ENCODE data around the gene CNTN3. TPM values are rescaled to one million over a fixed set of nuclear protein-coding genes. Genes with fewer than 3 reads are reported as not detected.
A peak's percentile ranks its signal among the peaks of the same experiment; 100 is the strongest.

CNTN3 gene
- total and polyA plus RNA-seq, 2 experiments from 2014 or later, result 4.1 to 12.1 TPM

DNA sequence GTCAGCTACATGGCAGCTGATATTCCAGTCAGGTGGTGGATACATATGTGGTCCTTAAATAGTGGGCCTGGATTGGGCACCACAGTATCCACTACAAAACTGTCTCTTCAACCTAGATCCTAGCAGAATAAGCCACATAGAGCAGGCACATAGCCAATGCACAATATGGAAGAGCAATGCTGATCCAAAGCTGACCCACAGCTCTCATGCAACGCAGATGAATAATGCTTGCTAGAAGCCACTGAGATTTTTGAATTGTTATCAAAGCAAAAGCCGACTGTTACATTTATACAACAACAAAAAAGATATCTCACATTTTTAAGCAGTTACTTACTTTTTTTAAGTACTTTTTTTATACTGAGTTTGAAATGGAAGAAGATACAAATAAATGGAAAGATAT, 11.2 kb downstream of the CNTN3 start:
- Histone ChIP-seq H3K9me3 (ENCODE audit: low read depth) (no peaks in the 10 kb centered on the region), H4K20me1 (ENCODE audit: insufficient read depth, poor library complexity, severe bottlenecking) (no peaks in the 10 kb centered on the region), H3K79me2 (peaks cover 2% of the 10 kb centered on the region), H3K27me3 (no peaks in the 10 kb centered on the region), H3K4me3 (no peak overlapping the region), H2AFZ (no peak overlapping the region), H3K4me2 (no peak overlapping the region), H3K27ac (no peak overlapping the region), H3K9me2 (replicated peaks; ENCODE audit: insufficient read depth) (no peaks in the 10 kb centered on the region), H3K36me3 (replicated peaks; ENCODE audit: insufficient read depth, low read depth) (no peaks in the 10 kb centered on the region), H3K4me1 (ENCODE audit: insufficient read depth) (no peaks in the 10 kb centered on the region)
- 91% methylated on average over 2 of the region's 2 CpGs for WGBS (ENCODE audit: low lambda C conversion rate, missing lambda C conversion rate)
- TF ChIP-seq EZH2phosphoT487 (IDR thresholded peaks at IDR 0.05; ENCODE audit: low read depth, severe bottlenecking, unreplicated experiment), result no peak
- no peak for TF ChIP-seq EZH2 (IDR thresholded peaks at IDR 0.05; ENCODE audit: borderline replicate concordance)
- TF ChIP-seq, protein P1, sequence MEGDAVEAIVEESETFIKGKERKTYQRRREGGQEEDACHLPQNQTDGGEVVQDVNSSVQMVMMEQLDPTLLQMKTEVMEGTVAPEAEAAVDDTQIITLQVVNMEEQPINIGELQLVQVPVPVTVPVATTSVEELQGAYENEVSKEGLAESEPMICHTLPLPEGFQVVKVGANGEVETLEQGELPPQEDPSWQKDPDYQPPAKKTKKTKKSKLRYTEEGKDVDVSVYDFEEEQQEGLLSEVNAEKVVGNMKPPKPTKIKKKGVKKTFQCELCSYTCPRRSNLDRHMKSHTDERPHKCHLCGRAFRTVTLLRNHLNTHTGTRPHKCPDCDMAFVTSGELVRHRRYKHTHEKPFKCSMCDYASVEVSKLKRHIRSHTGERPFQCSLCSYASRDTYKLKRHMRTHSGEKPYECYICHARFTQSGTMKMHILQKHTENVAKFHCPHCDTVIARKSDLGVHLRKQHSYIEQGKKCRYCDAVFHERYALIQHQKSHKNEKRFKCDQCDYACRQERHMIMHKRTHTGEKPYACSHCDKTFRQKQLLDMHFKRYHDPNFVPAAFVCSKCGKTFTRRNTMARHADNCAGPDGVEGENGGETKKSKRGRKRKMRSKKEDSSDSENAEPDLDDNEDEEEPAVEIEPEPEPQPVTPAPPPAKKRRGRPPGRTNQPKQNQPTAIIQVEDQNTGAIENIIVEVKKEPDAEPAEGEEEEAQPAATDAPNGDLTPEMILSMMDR (IDR thresholded peaks at IDR 0.05; ENCODE audit: poor library complexity), result no peak
- no peak for DNase-seq (ENCODE audit: low spot score)

GRCh38 chr3:74602471-74602870, 12.0 kb downstream of the CNTN3 start:
- Histone ChIP-seq H3K27ac (no peak overlapping the region), H3K4me3 (no peak overlapping the region), H3K4me2 (no peak overlapping the region), H3K79me2 (peaks cover 2% of the 10 kb centered on the region), H3K27me3 (no peaks in the 10 kb centered on the region), H3K9me3 (ENCODE audit: low read depth) (no peaks in the 10 kb centered on the region), H2AFZ (no peak overlapping the region), H4K20me1 (ENCODE audit: insufficient read depth, poor library complexity, severe bottlenecking) (no peaks in the 10 kb centered on the region), H3K36me3 (replicated peaks; ENCODE audit: insufficient read depth, low read depth) (no peaks in the 10 kb centered on the region), H3K9me2 (replicated peaks; ENCODE audit: insufficient read depth) (no peaks in the 10 kb centered on the region), H3K4me1 (ENCODE audit: insufficient read depth) (no peaks in the 10 kb centered on the region)
- WGBS (ENCODE audit: low lambda C conversion rate, missing lambda C conversion rate), result 93% methylated on average over 2 of the region's 2 CpGs
- DNase-seq (ENCODE audit: low spot score), result no peak
- TF ChIP-seq, protein P1 (IDR thresholded peaks at IDR 0.05; ENCODE audit: poor library complexity), result no peak
- TF ChIP-seq EZH2phosphoT487 (IDR thresholded peaks at IDR 0.05; ENCODE audit: low read depth, severe bottlenecking, unreplicated experiment) (no peak), EZH2 (IDR thresholded peaks at IDR 0.05; ENCODE audit: borderline replicate concordance) (no peak)

GRCh38 chr3:74601793-74602192, 12.7 kb downstream of the CNTN3 start:
- no peak for DNase-seq (ENCODE audit: low spot score)
- Histone ChIP-seq H3K4me1 (ENCODE audit: insufficient read depth) (no peaks in the 10 kb centered on the region), H3K9me3 (ENCODE audit: low read depth) (no peaks in the 10 kb centered on the region), H3K36me3 (replicated peaks; ENCODE audit: insufficient read depth, low read depth) (no peaks in the 10 kb centered on the region), H3K4me2 (no peak overlapping the region), H3K9me2 (replicated peaks; ENCODE audit: insufficient read depth) (no peaks in the 10 kb centered on the region), H3K27me3 (no peaks in the 10 kb centered on the region), H3K4me3 (no peak overlapping the region), H2AFZ (no peak overlapping the region), H3K79me2 (peaks cover 2% of the 10 kb centered on the region), H4K20me1 (ENCODE audit: insufficient read depth, poor library complexity, severe bottlenecking) (no peaks in the 10 kb centered on the region), H3K27ac (no peak overlapping the region)
- no peak for TF ChIP-seq EZH2phosphoT487 (IDR thresholded peaks at IDR 0.05; ENCODE audit: low read depth, severe bottlenecking, unreplicated experiment)
- TF ChIP-seq EZH2 (IDR thresholded peaks at IDR 0.05; ENCODE audit: borderline replicate concordance), result no peak
- TF ChIP-seq, protein P1 (IDR thresholded peaks at IDR 0.05; ENCODE audit: poor library complexity), result no peak
- 95% methylated on average over 2 of the region's 2 CpGs for WGBS (ENCODE audit: low lambda C conversion rate, missing lambda C conversion rate)

DNA sequence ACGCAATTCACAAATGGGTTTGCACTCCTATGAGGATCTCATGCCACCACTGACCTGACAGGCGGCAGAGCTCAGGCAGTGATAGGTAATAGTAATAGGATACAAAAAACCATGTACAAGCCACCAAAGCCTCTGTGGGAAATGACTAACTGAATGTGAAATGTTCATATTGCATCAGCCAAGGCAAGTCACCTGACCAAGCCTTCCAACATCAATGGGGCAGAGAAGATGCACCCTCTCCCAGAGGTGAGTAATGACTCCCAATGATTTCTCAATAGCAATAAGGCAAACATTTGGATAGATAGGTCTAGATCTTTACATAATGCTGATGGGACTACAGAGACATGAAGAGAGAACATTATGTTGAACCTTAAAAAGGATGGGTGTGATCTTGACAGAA, 14.9 kb downstream of the CNTN3 start:
- H3K4me2 ChIP-seq, result no peak overlapping the region
- 98% methylated on average over 2 of the region's 2 CpGs for WGBS (ENCODE audit: low lambda C conversion rate, missing lambda C conversion rate)
- H2AFZ ChIP-seq, result no peak overlapping the region
- no peaks in the 10 kb centered on the region for H3K9me3 ChIP-seq (ENCODE audit: low read depth)
- no peaks in the 10 kb centered on the region for H4K20me1 ChIP-seq (ENCODE audit: insufficient read depth, poor library complexity, severe bottlenecking)
- TF ChIP-seq, protein P1 (IDR thresholded peaks at IDR 0.05; ENCODE audit: poor library complexity), result no peak
- no peak for TF ChIP-seq EZH2phosphoT487 (IDR thresholded peaks at IDR 0.05; ENCODE audit: low read depth, severe bottlenecking, unreplicated experiment)
- TF ChIP-seq EZH2 (IDR thresholded peaks at IDR 0.05; ENCODE audit: borderline replicate concordance), result no peak
- no peaks in the 10 kb centered on the region for H3K36me3 ChIP-seq (replicated peaks; ENCODE audit: insufficient read depth, low read depth)
- H3K27me3 ChIP-seq, result no peaks in the 10 kb centered on the region
- no peak overlapping the region for H3K4me3 ChIP-seq
- H3K9me2 ChIP-seq (replicated peaks; ENCODE audit: insufficient read depth), result no peaks in the 10 kb centered on the region
- peak; percentile 13 for DNase-seq (ENCODE audit: low spot score)
- no peak overlapping the region for H3K27ac ChIP-seq
- no peaks in the 10 kb centered on the region for H3K79me2 ChIP-seq
- H3K4me1 ChIP-seq (ENCODE audit: insufficient read depth), result no peaks in the 10 kb centered on the region
